ENCODE measurements around the gene FMNL2.

The FMNL2 gene

GRCh38 chr2:152500772-152501171, 165.8 kb downstream of the FMNL2 start:
- POLR2A ChIA-PET, result no interaction called here
- no peak overlapping the region for H3K27ac ChIP-seq (ENCODE audit: extremely low read depth, low read depth, low read length)
- CTCF ChIA-PET, result no interaction called here

GRCh38 chr2:152501666-152502065, 166.7 kb downstream of the FMNL2 start:
- CTCF ChIA-PET, result no interaction called here
- Histone ChIP-seq H3K4me3 (ENCODE audit: low read depth, low read length) (no peak overlapping the region), H3K27ac (ENCODE audit: extremely low read depth, low read depth, low read length) (no peak overlapping the region), H3K4me1 (ENCODE audit: control insufficient read depth, insufficient read depth, low read length) (peaks cover 20% of the 10 kb centered on the region), H3K9me3 (ENCODE audit: control insufficient read depth, insufficient read depth, low read depth, low read length) (no peaks in the 10 kb centered on the region), H3K36me3 (ENCODE audit: control insufficient read depth in 2 of 2, insufficient read depth in 1 of 2, low read length in 2 of 2) (no peaks in the 10 kb centered on the region)
- POLR2A ChIA-PET, result no interaction called here
- no peak for TF ChIP-seq KLF17 (tag by site-specific recombination; IDR thresholded peaks at IDR 0.05)
- TF ChIP-seq, protein P1, sequence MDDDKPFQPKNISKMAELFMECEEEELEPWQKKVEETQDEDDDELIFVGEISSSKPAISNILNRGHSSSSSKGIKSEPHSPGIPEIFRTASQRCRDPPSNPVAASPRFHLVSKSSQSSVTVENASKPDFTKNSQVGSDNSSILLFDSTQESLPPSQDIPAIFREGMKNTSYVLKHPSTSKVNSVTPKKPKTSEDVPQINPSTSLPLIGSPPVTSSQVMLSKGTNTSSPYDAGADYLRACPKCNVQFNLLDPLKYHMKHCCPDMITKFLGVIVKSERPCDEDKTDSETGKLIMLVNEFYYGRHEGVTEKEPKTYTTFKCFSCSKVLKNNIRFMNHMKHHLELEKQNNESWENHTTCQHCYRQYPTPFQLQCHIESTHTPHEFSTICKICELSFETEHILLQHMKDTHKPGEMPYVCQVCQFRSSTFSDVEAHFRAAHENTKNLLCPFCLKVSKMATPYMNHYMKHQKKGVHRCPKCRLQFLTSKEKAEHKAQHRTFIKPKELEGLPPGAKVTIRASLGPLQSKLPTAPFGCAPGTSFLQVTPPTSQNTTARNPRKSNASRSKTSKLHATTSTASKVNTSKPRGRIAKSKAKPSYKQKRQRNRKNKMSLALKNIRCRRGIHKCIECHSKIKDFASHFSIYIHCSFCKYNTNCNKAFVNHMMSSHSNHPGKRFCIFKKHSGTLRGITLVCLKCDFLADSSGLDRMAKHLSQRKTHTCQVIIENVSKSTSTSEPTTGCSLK (tag by site-specific recombination; IDR thresholded peaks at IDR 0.05), result no peak
- TF ChIP-seq ZXDB (tag by site-specific recombination; IDR thresholded peaks at IDR 0.05), result no peak
- no peak for TF ChIP-seq ZBTB8A (tag by site-specific recombination; IDR thresholded peaks at IDR 0.05)
- no peak for TF ChIP-seq ZNF48 (tag by site-specific recombination; IDR thresholded peaks at IDR 0.05)
- TF ChIP-seq ZNF19 (tag by site-specific recombination; IDR thresholded peaks at IDR 0.05; ENCODE audit: low read depth), result no peak
- no peak for TF ChIP-seq ZEB2 (tag by site-specific recombination; IDR thresholded peaks at IDR 0.05)
- no peak for TF ChIP-seq ZNF16 (tag by site-specific recombination; IDR thresholded peaks at IDR 0.05; ENCODE audit: low read depth)
- TF ChIP-seq ZFP37 (tag by site-specific recombination; IDR thresholded peaks at IDR 0.05), result no peak
- TF ChIP-seq, protein P2, sequence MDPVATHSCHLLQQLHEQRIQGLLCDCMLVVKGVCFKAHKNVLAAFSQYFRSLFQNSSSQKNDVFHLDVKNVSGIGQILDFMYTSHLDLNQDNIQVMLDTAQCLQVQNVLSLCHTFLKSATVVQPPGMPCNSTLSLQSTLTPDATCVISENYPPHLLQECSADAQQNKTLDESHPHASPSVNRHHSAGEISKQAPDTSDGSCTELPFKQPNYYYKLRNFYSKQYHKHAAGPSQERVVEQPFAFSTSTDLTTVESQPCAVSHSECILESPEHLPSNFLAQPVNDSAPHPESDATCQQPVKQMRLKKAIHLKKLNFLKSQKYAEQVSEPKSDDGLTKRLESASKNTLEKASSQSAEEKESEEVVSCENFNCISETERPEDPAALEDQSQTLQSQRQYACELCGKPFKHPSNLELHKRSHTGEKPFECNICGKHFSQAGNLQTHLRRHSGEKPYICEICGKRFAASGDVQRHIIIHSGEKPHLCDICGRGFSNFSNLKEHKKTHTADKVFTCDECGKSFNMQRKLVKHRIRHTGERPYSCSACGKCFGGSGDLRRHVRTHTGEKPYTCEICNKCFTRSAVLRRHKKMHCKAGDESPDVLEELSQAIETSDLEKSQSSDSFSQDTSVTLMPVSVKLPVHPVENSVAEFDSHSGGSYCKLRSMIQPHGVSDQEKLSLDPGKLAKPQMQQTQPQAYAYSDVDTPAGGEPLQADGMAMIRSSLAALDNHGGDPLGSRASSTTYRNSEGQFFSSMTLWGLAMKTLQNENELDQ (tag by site-specific recombination; IDR thresholded peaks at IDR 0.05; ENCODE audit: low read depth), result no peak
- TF ChIP-seq ZBTB11 (tag by site-specific recombination; conservative IDR thresholded peaks at IDR 0.05; ENCODE audit: low read depth), result no peak
- no peak for TF ChIP-seq ZNF777 (tag by site-specific recombination; IDR thresholded peaks at IDR 0.05; ENCODE audit: borderline replicate concordance)
- no peak for TF ChIP-seq ZNF223 (tag by site-specific recombination; IDR thresholded peaks at IDR 0.05)
- TF ChIP-seq ZNF792 (tag by site-specific recombination; IDR thresholded peaks at IDR 0.05), result no peak
- no peak for TF ChIP-seq ZBTB1 (tag by site-specific recombination; IDR thresholded peaks at IDR 0.05)
- no peak for TF ChIP-seq ZNF133 (tag by site-specific recombination; IDR thresholded peaks at IDR 0.05)

More at GRCh38 chr2:152500772-152501171, 165.8 kb downstream of the FMNL2 start:
- H3K9me3 ChIP-seq (ENCODE audit: control insufficient read depth, insufficient read depth, low read depth, low read length), result no peaks in the 10 kb centered on the region
- no peak overlapping the region for H3K4me3 ChIP-seq (ENCODE audit: low read depth, low read length)
- H3K36me3 ChIP-seq (ENCODE audit: control insufficient read depth in 2 of 2, insufficient read depth in 1 of 2, low read length in 2 of 2), result no peaks in the 10 kb centered on the region
- TF ChIP-seq ZNF366 (tag by site-specific recombination; conservative IDR thresholded peaks at IDR 0.05), result no peak
- TF ChIP-seq, protein P3, sequence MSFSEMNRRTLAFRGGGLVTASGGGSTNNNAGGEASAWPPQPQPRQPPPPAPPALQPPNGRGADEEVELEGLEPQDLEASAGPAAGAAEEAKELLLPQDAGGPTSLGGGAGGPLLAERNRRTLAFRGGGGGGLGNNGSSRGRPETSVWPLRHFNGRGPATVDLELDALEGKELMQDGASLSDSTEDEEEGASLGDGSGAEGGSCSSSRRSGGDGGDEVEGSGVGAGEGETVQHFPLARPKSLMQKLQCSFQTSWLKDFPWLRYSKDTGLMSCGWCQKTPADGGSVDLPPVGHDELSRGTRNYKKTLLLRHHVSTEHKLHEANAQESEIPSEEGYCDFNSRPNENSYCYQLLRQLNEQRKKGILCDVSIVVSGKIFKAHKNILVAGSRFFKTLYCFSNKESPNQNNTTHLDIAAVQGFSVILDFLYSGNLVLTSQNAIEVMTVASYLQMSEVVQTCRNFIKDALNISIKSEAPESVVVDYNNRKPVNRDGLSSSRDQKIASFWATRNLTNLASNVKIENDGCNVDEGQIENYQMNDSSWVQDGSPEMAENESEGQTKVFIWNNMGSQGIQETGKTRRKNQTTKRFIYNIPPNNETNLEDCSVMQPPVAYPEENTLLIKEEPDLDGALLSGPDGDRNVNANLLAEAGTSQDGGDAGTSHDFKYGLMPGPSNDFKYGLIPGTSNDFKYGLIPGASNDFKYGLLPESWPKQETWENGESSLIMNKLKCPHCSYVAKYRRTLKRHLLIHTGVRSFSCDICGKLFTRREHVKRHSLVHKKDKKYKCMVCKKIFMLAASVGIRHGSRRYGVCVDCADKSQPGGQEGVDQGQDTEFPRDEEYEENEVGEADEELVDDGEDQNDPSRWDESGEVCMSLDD (tag by site-specific recombination; IDR thresholded peaks at IDR 0.05), result no peak
- no peak for TF ChIP-seq PBX3 (CRISPR knock-in tag; IDR thresholded peaks at IDR 0.05)
- H3K4me1 ChIP-seq (ENCODE audit: control insufficient read depth, insufficient read depth, low read length), result peaks cover 17% of the 10 kb centered on the region

All from HEK293 (cell line).